ENCODE results near the gene CAVIN1. TPM values are rescaled to one million over a fixed set of nuclear protein-coding genes. Genes with fewer than 3 reads are reported as not detected.

Gene CAVIN1
- total RNA-seq, 2 donors from 2014 or later: 0.51 to 3.1 TPM

DNA sequence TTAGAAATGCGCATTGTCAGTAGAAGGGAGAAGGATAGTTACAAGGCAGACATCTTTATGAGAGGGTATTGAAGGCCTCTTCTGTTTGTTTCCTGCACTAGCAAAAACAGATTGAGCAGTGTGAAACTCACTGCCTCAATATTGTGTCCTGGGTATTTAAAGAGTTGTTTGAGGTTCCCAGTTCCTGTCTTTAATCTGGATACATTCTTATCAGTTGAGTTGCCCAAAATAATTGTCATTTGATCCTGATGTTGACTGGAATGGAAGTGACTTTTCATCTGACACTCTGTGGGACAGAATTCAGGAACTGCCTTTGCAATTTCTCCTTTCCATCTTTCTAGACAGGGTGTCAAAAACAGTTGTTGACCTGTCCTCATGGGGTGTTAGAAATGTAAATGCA is 37.3 kb upstream of the CAVIN1 start:
- Mint-ChIP-seq H3K9me3 (no peaks in the 10 kb centered on the region), H3K4me1 (peaks cover 19% of the 10 kb centered on the region), H3K27me3 (ENCODE audit: insufficient read depth) (no peaks in the 10 kb centered on the region), H3K4me3 (peak overlapping the region; percentile 89), H3K27ac (no peak overlapping the region), H3K36me3 (ENCODE audit: low read depth) (peaks cover 17% of the 10 kb centered on the region)
- 86 to 100% methylated on average over 1 of the region's 1 CpG for WGBS, 2 experiments (ENCODE audit: insufficient coverage in 1 of 2, insufficient read length in 1 of 2)
- H3K9ac ChIP-seq (ENCODE audit: extremely low read depth, low read length, poor library complexity, severe bottlenecking): no peak overlapping the region
- H3K4me1 ChIP-seq (ENCODE audit: control insufficient read depth, insufficient read depth, low read length): no peaks in the 10 kb centered on the region
- no peak overlapping the region for H3K27ac ChIP-seq (ENCODE audit: low read depth, low read length)
- no peaks in the 10 kb centered on the region for H3K27me3 ChIP-seq (ENCODE audit: control insufficient read depth, insufficient read depth, low read length, poor library complexity, severe bottlenecking)
- TF ChIP-seq, protein P1, sequence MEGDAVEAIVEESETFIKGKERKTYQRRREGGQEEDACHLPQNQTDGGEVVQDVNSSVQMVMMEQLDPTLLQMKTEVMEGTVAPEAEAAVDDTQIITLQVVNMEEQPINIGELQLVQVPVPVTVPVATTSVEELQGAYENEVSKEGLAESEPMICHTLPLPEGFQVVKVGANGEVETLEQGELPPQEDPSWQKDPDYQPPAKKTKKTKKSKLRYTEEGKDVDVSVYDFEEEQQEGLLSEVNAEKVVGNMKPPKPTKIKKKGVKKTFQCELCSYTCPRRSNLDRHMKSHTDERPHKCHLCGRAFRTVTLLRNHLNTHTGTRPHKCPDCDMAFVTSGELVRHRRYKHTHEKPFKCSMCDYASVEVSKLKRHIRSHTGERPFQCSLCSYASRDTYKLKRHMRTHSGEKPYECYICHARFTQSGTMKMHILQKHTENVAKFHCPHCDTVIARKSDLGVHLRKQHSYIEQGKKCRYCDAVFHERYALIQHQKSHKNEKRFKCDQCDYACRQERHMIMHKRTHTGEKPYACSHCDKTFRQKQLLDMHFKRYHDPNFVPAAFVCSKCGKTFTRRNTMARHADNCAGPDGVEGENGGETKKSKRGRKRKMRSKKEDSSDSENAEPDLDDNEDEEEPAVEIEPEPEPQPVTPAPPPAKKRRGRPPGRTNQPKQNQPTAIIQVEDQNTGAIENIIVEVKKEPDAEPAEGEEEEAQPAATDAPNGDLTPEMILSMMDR (conservative IDR thresholded peaks at IDR 0.05): no peak
- no peak for DNase-seq
- peak overlapping the region; percentile 89 for H3K4me3 ChIP-seq (ENCODE audit: low read length)
- H3K36me3 ChIP-seq (ENCODE audit: control insufficient read depth, insufficient read depth, low read length): peaks cover 16% of the 10 kb centered on the region
- no peaks in the 10 kb centered on the region for H3K9me3 ChIP-seq (ENCODE audit: control insufficient read depth, low read length)

DNA sequence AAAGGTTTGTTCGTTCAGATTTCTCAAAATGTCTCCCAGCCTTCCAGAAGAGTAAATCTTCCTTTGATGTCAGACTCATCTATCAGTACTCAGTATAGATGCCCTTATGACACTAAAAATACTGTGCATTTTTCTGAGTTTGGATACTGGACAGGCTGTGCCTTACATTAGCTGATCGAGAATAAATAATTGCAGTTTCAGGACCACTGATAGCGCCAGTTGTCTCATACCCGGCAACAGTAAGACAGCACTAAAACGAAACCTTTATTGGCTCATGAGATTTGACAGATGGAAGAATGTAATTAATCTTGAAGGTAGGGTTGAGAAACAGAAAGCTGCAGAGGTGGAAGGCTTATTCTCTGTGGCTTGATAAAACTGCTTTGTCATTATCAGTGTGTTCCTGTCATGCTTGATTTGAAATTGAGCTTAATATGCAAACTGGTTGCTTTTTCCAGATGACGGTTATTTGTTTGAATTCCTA is 36.8 kb upstream of the CAVIN1 start:
- no peaks in the 10 kb centered on the region for H3K9me3 Mint-ChIP-seq
- 70 to 83% methylated on average over 6 of the region's 6 CpGs for WGBS, 2 experiments (ENCODE audit: insufficient coverage in 1 of 2, insufficient read length in 1 of 2)
- peak overlapping the region; percentile 89 for H3K4me3 Mint-ChIP-seq
- Histone ChIP-seq H3K27ac (ENCODE audit: low read depth, low read length) (no peak overlapping the region), H3K9me3 (ENCODE audit: control insufficient read depth, low read length) (no peaks in the 10 kb centered on the region), H3K9ac (ENCODE audit: extremely low read depth, low read length, poor library complexity, severe bottlenecking) (no peak overlapping the region), H3K4me1 (ENCODE audit: control insufficient read depth, insufficient read depth, low read length) (no peaks in the 10 kb centered on the region), H3K4me3 (ENCODE audit: low read length) (peak overlapping the region; percentile 89), H3K27me3 (ENCODE audit: control insufficient read depth, insufficient read depth, low read length, poor library complexity, severe bottlenecking) (no peaks in the 10 kb centered on the region), H3K36me3 (ENCODE audit: control insufficient read depth, insufficient read depth, low read length) (peaks cover 16% of the 10 kb centered on the region)
- peaks cover 17% of the 10 kb centered on the region for H3K36me3 Mint-ChIP-seq (ENCODE audit: low read depth)
- no peaks in the 10 kb centered on the region for H3K27me3 Mint-ChIP-seq (ENCODE audit: insufficient read depth)
- H3K27ac Mint-ChIP-seq: no peak overlapping the region
- TF ChIP-seq, protein P1 (conservative IDR thresholded peaks at IDR 0.05): no peak
- no peak for DNase-seq
- peaks cover 19% of the 10 kb centered on the region for H3K4me1 Mint-ChIP-seq

DNA sequence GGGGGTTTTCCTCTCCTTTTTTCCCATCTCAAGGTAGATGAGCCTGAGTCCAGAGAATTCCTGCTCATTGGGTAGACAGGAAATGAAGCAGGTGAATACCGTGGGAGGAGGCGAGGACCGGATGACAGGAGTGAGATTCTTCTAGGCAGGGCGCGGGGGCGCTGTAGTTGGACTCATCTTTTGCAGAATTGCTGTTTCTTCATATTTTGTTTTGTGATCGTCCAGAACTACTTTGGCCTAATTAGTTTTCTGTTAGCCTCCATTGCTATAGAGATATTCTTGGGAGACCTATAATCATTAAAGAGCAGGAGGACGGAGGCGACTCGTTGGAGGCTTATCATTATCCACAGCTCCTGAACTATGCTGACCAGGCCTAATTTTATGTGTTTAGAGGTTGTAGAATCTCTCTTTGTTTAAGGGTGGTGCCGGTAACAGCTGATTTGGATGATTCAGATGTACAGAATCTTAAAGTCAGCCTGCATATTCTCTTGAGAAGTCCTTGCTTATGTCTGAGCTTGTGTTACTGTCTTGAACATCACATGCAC is 36.3 kb upstream of the CAVIN1 start:
- no peaks in the 10 kb centered on the region for H3K27me3 Mint-ChIP-seq (ENCODE audit: insufficient read depth)
- H3K27me3 ChIP-seq (ENCODE audit: control insufficient read depth, insufficient read depth, low read length, poor library complexity, severe bottlenecking): no peaks in the 10 kb centered on the region

More for the DNA sequence above, 36.3 kb upstream of the CAVIN1 start:
- Histone ChIP-seq H3K9ac (ENCODE audit: extremely low read depth, low read length, poor library complexity, severe bottlenecking) (peak overlapping the region; percentile 66), H3K36me3 (ENCODE audit: control insufficient read depth, insufficient read depth, low read length) (peaks cover 16% of the 10 kb centered on the region), H3K9me3 (ENCODE audit: control insufficient read depth, low read length) (no peaks in the 10 kb centered on the region), H3K4me3 (ENCODE audit: low read length) (peak overlapping the region; percentile 89), H3K4me1 (ENCODE audit: control insufficient read depth, insufficient read depth, low read length) (no peaks in the 10 kb centered on the region), H3K27ac (ENCODE audit: low read depth, low read length) (peak overlapping the region; percentile 65)
- Mint-ChIP-seq H3K4me1 (peaks cover 19% of the 10 kb centered on the region), H3K9me3 (no peaks in the 10 kb centered on the region), H3K36me3 (ENCODE audit: low read depth) (peaks cover 17% of the 10 kb centered on the region), H3K27ac (peak overlapping the region; percentile 96), H3K4me3 (peak overlapping the region; percentile 89)
- TF ChIP-seq, protein P1 (conservative IDR thresholded peaks at IDR 0.05): peak; percentile 59
- whole genome bisulfite sequencing, 2 experiments (ENCODE audit: insufficient coverage in 1 of 2, insufficient read length in 1 of 2): 30% methylated on average over 7 to 11 of the region's 11 CpGs
- DNase-seq: peak; percentile 77

Measured in endodermal cell (in vitro differentiated cells).